Tibial nerve (tissue), 4 donors: ENCODE measurements around the gene SATB2. TPM values are rescaled to one million over a fixed set of nuclear protein-coding genes. Genes with fewer than 3 reads are reported as not detected.

Experiments used
- DNase-seq, 2 donors: peaks; one replicate each; pipeline ENCODE4 v3.0.0-alpha.2; 2019; ENCODE audit warnings: low spot score in 2 of 2
- H3K27ac ChIP-seq, 4 donors: fragments of 200-600 bp; sonication (generic) in 3 of 4; one replicate each; pipeline ENCODE4 v1.5.1; 2017 to 2019; ENCODE audit warnings: mild to moderate bottlenecking in 1 of 4
- H3K27me3 ChIP-seq, 2 donors: fragments of 200-600 bp; sonication (generic) in 1 of 2; one replicate each; pipeline versions ENCODE4 v1.5.1 to v1.6.0; 2017 to 2019
- H3K36me3 ChIP-seq, 3 donors: fragments of 200-600 bp; sonication (generic); one replicate each; pipeline ENCODE4 v1.5.1; 2018 to 2019
- H3K4me1 ChIP-seq, 4 donors: fragments of 200-600 bp; sonication (generic) in 3 of 4; one replicate each; pipeline ENCODE4 v1.5.1; 2017 to 2019
- H3K4me3 ChIP-seq, 4 donors: fragments of 200-600 bp; sonication (generic) in 3 of 4; one replicate each; pipeline ENCODE4 v1.5.1; 2017 to 2019; ENCODE audit warnings: mild to moderate bottlenecking in 1 of 4, moderate library complexity in 1 of 4
- H3K9me3 ChIP-seq, 4 donors: fragments of 200-600 bp; sonication (generic) in 3 of 4; one replicate each; pipeline ENCODE4 v1.5.1; 2017 to 2019
- CTCF ChIP-seq, 5 experiments: fragments of 200-600 bp in 3 of 5; fragments of 450-650 bp in 2 of 5; sonication (generic) in 3 of 5; IDR thresholded peaks; one replicate each; pipeline ENCODE4 v1.5.1; 2016 to 2019; ENCODE audit warnings: antibody characterized with exemption in 5 of 5, mild to moderate bottlenecking in 3 of 5, moderate library complexity in 2 of 5
- EP300 ChIP-seq, 2 donors: sonication (generic); formaldehyde crosslinking; IDR thresholded peaks; one replicate each; pipeline ENCODE4 v1.6.1; 2017; ENCODE audit warnings: antibody characterized with exemption in 2 of 2, mild to moderate bottlenecking in 1 of 2
- POLR2A ChIP-seq, 2 donors: fragments of 450-650 bp; IDR thresholded peaks; one replicate each; pipeline ENCODE4 v1.6.1; 2017; ENCODE audit warnings: antibody characterized with exemption in 2 of 2, mild to moderate bottlenecking in 2 of 2, moderate library complexity in 2 of 2
- WGBS, 2 donors: methylation state at CpG; one replicate each; pipeline ENCODE4 v1.1.5; 2018; 5-methylcytosine and 5-hydroxymethylcytosine counted together
- total RNA-seq, 4 donors: library from RNA; depleted of rRNA; stranded (reverse); fragments of >200 nt; gene quantifications; one replicate each; pipeline ENCODE4 v1.1.0, GENCODE V29; 2016

Gene SATB2
- total RNA-seq, 4 donors from 2014 or later, result 8.5 to 19.0 (median 12.0) TPM

GRCh38 chr2:199315299-199316179 is 142.2 kb downstream of the SATB2 start:
- TF ChIP-seq CTCF (IDR thresholded peaks at IDR 0.05), result no peak
- no peak for TF ChIP-seq EP300 (IDR thresholded peaks at IDR 0.05)
- TF ChIP-seq POLR2A (IDR thresholded peaks at IDR 0.05), result no peak
- Histone ChIP-seq H3K27me3 (no peaks in the 10 kb centered on the region), H3K27ac (no peak overlapping the region), H3K36me3 (no peaks in the 10 kb centered on the region), H3K4me3 (no peak overlapping the region), H3K9me3 (no peaks in the 10 kb centered on the region), H3K4me1 (no peaks in the 10 kb centered on the region)
- 56 to 63% methylated on average over 1 of the region's 1 CpG for WGBS, 2 donors
- DNase-seq, result no peak

GRCh38 chr2:199312931-199313330 is 144.8 kb downstream of the SATB2 start:
- DNase-seq, result no peak
- H3K27me3 ChIP-seq, result no peaks in the 10 kb centered on the region
- H3K27ac ChIP-seq, result no peak overlapping the region
- H3K4me3 ChIP-seq, result no peak overlapping the region
- H3K9me3 ChIP-seq, result no peaks in the 10 kb centered on the region
- TF ChIP-seq POLR2A (IDR thresholded peaks at IDR 0.05) (no peak), EP300 (IDR thresholded peaks at IDR 0.05) (no peak), CTCF (IDR thresholded peaks at IDR 0.05) (no peak)
- peaks cover 0 to 7% (median 0%) of the 10 kb centered on the region in 3 donors for H3K36me3 ChIP-seq
- 93% methylated on average over 3 of the region's 3 CpGs for WGBS, 2 donors
- no peaks in the 10 kb centered on the region for H3K4me1 ChIP-seq

- no peaks in the 10 kb centered on the region for H3K4me1 ChIP-seq
- TF ChIP-seq POLR2A (IDR thresholded peaks at IDR 0.05) (no peak), CTCF (IDR thresholded peaks at IDR 0.05) (no peak), EP300 (IDR thresholded peaks at IDR 0.05) (no peak)
- no peak overlapping the region for H3K27ac ChIP-seq
- H3K9me3 ChIP-seq, result no peaks in the 10 kb centered on the region
- H3K36me3 ChIP-seq, result peaks cover 0 to 7% (median 0%) of the 10 kb centered on the region in 3 donors
- no peaks in the 10 kb centered on the region for H3K27me3 ChIP-seq
- no peak overlapping the region for H3K4me3 ChIP-seq
- 95 to 97% methylated on average over 7 of the region's 7 CpGs for WGBS, 2 donors
- no peak for DNase-seq
These were observed 146.8 kb downstream of the SATB2 start for GRCh38 chr2:199310771-199311585.

- no peak for DNase-seq
- H3K36me3 ChIP-seq, result peaks cover 0 to 7% (median 0%) of the 10 kb centered on the region in 3 donors
- WGBS, 2 donors, result 72 to 78% methylated on average over 6 of the region's 6 CpGs
- no peaks in the 10 kb centered on the region for H3K4me1 ChIP-seq
- H3K9me3 ChIP-seq, result no peaks in the 10 kb centered on the region
- H3K27ac ChIP-seq, result no peak overlapping the region
- H3K27me3 ChIP-seq, result no peaks in the 10 kb centered on the region
- TF ChIP-seq CTCF (IDR thresholded peaks at IDR 0.05), result no peak
- TF ChIP-seq EP300 (IDR thresholded peaks at IDR 0.05), result no peak
- no peak for TF ChIP-seq POLR2A (IDR thresholded peaks at IDR 0.05)
- H3K4me3 ChIP-seq, result no peak overlapping the region
These were observed 147.8 kb downstream of the SATB2 start for GRCh38 chr2:199309973-199310372.

- 92 to 97% methylated on average over 4 of the region's 4 CpGs for WGBS, 2 donors
- no peaks in the 10 kb centered on the region for H3K27me3 ChIP-seq
- no peak for TF ChIP-seq EP300 (IDR thresholded peaks at IDR 0.05)
- no peak for TF ChIP-seq POLR2A (IDR thresholded peaks at IDR 0.05)
- TF ChIP-seq CTCF (IDR thresholded peaks at IDR 0.05), result no peak
- no peak overlapping the region for H3K27ac ChIP-seq
- no peaks in the 10 kb centered on the region for H3K9me3 ChIP-seq
- no peaks in the 10 kb centered on the region for H3K4me1 ChIP-seq
- no peak for DNase-seq
- peaks cover 0 to 7% (median 0%) of the 10 kb centered on the region in 3 donors for H3K36me3 ChIP-seq
- no peak overlapping the region for H3K4me3 ChIP-seq
These were observed 148.3 kb downstream of the SATB2 start for GRCh38 chr2:199309411-199309810.
